Naive B cell (primary cell): Measurements from ENCODE around the gene MFAP2. TPM values are rescaled to one million over a fixed set of nuclear protein-coding genes. Genes with fewer than 3 reads are reported as not detected.
"Not testable (repeated sequence)": the region's sequence is repeated elsewhere in the genome, so short reads cannot be mapped to it uniquely, and the experiment has no call there.

Experiments
- ATAC-seq, 2 donors: fragments of 150-1000 bp; cut with Tn5 transposase; 2 replicates each; pipeline ENCODE4 v1.10.0; 2021; ENCODE audit warnings: low read depth in 2 of 2, mild to moderate bottlenecking in 2 of 2, moderate library complexity in 2 of 2
- DNase-seq: peaks from one replicate; pipeline ENCODE4 v3.0.0; 2022
- H3K27ac Mint-ChIP-seq, 6 donors: one replicate each; pipeline ENCODE4 v1.8.0; 2020 to 2022; ENCODE audit warnings: mild to moderate bottlenecking in 6 of 6, mixed read lengths in 6 of 6, moderate library complexity in 5 of 6, inconsistent platforms in 2 of 6
- H3K27me3 Mint-ChIP-seq, 3 donors: one replicate each; pipeline ENCODE4 v1.8.0; 2021 to 2022; ENCODE audit warnings: mixed read lengths in 3 of 3, mild to moderate bottlenecking in 1 of 3
- H3K36me3 Mint-ChIP-seq, 2 donors: one replicate each; pipeline ENCODE4 v1.8.0; 2020 to 2022; ENCODE audit warnings: mixed read lengths in 2 of 2, inconsistent platforms in 1 of 2, mild to moderate bottlenecking in 1 of 2
- H3K4me1 Mint-ChIP-seq, 3 donors: one replicate each; pipeline ENCODE4 v1.8.0; 2020 to 2022; ENCODE audit warnings: mixed read lengths in 3 of 3, inconsistent platforms in 1 of 3, mild to moderate bottlenecking in 1 of 3, moderate library complexity in 1 of 3
- H3K4me3 Mint-ChIP-seq, 8 donors: one replicate each; pipeline ENCODE4 v1.8.0; 2020 to 2022; ENCODE audit warnings: mild to moderate bottlenecking in 8 of 8, mixed read lengths in 8 of 8, moderate library complexity in 8 of 8, inconsistent platforms in 2 of 8
- H3K9me3 Mint-ChIP-seq, 7 donors: one replicate each; pipeline ENCODE4 v1.8.0; 2020 to 2022; ENCODE audit warnings: mixed read lengths in 7 of 7, mild to moderate bottlenecking in 5 of 7, inconsistent platforms in 2 of 7, moderate library complexity in 1 of 7
- polyA plus RNA-seq, 6 donors: library from polyadenylated mRNA; unstranded; fragments of 300-500 nt; fragmentation: Illumina TruSeq; gene quantifications; one replicate each; pipeline ENCODE4 v1.2.3, GENCODE V29; 2021; ENCODE audit warnings: low read depth in 6 of 6

The MFAP2 gene
- polyA plus RNA-seq, 6 donors from 2014 or later = not detected

DNA sequence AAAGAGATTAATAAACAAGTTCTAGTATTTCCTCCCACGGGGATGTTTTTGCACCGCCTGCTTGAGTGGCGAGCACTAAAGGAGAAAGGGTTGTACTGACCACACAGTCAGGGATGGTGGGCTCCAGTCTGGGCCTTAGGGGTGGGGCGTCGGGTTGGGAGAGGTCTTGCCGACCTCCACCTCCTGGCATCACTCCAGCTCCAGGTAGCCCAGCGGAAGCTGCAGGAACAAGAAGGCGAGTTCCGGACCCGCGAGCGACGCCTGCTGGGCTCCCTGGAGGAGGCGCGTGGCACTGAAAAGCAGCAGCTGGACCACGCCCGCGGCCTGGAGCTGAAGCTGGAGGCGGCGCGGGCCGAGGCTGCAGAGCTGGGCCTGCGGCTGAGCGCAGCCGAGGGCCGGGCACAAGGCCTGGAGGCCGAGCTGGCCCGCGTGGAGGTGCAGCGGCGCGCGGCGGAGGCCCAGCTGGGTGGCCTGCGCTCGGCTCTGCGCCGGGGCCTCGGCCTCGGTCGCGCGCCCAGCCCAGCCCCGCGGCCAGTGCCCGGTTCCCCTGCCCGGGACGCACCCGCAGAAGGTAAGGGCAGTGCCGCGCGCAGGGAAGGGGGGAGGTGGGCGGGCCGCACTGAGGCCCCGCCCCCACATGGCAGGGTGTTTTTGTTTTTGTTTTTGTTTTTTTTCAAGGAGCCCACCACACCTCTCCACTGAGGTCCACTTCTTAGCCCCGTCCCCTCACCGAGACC lies 19.7 kb downstream of the MFAP2 start:
- ATAC-seq (peak; percentile 82 to 88), DNase-seq (peak; percentile 58)
- H3K27ac Mint-ChIP-seq = peak overlapping the region in 3 of 6 donors; percentile 47 to 81 (median 73)
- H3K9me3 Mint-ChIP-seq = no peaks in the 10 kb centered on the region
- peak overlapping the region; percentile 73 to 95 (median 84) for H3K4me3 Mint-ChIP-seq
- no peaks in the 10 kb centered on the region for H3K27me3 Mint-ChIP-seq
- H3K36me3 Mint-ChIP-seq = peaks cover 0 to 9% of the 10 kb centered on the region in 2 donors
- peaks cover 4 to 12% (median 6%) of the 10 kb centered on the region in 3 donors for H3K4me1 Mint-ChIP-seq

DNA sequence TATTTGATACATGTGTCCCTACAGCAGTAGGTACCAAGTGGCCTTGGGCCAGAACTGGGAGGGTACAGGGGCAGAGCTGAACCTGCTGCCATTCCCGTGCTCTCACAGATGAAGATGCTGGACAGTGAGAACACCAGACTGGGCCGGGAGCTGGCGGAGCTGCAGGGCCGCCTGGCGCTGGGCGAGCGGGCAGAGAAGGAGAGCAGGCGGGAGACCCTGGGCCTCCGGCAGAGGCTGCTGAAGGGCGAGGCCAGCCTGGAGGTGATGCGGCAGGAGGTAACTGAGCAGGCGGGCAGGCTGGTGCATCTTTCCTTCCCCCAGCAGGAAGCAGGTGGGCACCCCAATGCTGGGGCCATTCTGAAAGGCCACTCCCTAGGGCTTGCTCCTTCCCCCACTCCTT lies 21.9 kb downstream of the MFAP2 start:
- no peaks in the 10 kb centered on the region for H3K9me3 Mint-ChIP-seq
- H3K36me3 Mint-ChIP-seq = no peaks in the 10 kb centered on the region
- ATAC-seq (no peak), DNase-seq (no peak)
- peak overlapping the region in 2 of 8 donors; percentile 32 to 52 for H3K4me3 Mint-ChIP-seq
- H3K4me1 Mint-ChIP-seq = peaks cover 0 to 12% (median 6%) of the 10 kb centered on the region in 3 donors
- H3K27me3 Mint-ChIP-seq = no peaks in the 10 kb centered on the region
- H3K27ac Mint-ChIP-seq = no peak overlapping the region

DNA sequence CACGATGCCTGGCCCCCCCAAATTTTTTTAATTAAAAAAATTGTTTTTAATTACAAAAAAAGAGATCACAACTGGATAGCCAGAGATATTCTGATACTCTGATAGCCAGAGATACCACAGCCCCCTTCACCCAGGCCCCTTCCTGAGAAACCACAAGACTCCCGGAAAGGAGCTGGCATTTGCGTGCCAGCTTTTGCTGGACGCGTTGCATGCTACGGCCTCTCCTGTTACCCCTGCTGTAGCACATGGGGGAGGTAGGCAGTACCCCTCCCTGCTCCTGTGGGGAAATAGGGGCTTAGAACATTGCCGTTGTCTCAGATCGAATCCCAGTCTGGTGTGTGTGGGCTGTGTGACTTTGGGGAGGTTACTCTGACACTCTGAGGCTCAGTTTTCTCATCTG lies 22.7 kb downstream of the MFAP2 start:
- ATAC-seq = no peak
- Mint-ChIP-seq H3K36me3 (no peaks in the 10 kb centered on the region), H3K27ac (peak overlapping the region in 1 of 6 donors; percentile 28), H3K27me3 (no peaks in the 10 kb centered on the region), H3K4me1 (peaks cover 2 to 15% (median 6%) of the 10 kb centered on the region in 3 donors), H3K9me3 (no peaks in the 10 kb centered on the region), H3K4me3 (no peak overlapping the region)
- no peak for DNase-seq

DNA sequence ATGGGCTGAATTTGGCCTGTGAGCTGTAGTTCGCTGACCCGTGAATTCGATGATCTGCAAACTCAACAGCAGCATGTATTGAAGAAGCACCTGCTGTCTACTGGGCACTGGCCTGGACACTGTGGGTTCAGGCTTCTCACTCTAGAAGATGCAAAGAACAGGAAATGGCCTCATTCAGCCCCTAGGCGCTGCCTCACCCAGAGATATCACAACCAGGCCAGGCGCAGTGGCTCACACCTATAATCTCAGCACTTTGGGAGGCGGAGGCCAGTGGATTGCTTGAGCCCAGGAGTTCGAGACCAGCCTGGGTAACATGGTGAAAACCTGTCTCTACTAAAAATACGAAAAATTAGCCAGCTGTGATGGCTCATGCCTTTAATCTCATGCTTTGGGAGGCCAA lies 23.6 kb downstream of the MFAP2 start:
- ATAC-seq = no peak
- Mint-ChIP-seq H3K36me3 (no peaks in the 10 kb centered on the region), H3K4me1 (peaks cover 4 to 18% (median 10%) of the 10 kb centered on the region in 3 donors), H3K27me3 (no peaks in the 10 kb centered on the region), H3K9me3 (no peaks in the 10 kb centered on the region), H3K27ac (no peak overlapping the region), H3K4me3 (no peak overlapping the region)
- DNase-seq = no peak

DNA sequence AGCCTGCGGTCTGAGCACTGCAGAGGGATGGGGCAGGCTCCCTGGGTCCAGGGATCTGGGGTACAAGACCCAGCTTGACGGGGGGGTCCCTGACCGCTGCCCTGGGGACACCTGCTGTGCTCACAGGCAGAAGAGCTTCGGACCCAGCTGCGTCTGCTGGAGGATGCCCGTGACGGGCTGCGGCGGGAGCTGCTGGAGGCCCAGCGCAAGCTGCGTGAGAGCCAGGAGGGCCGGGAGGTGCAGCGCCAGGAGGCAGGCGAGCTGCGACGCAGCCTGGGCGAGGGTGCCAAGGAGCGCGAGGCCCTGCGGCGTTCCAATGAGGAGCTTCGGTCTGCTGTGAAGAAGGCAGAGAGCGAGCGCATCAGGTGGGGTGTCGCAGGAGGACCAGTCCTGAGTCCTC lies 25.2 kb downstream of the MFAP2 start:
- no peaks in the 10 kb centered on the region for H3K36me3 Mint-ChIP-seq
- H3K4me3 Mint-ChIP-seq = no peak overlapping the region
- no peaks in the 10 kb centered on the region for H3K9me3 Mint-ChIP-seq
- H3K4me1 Mint-ChIP-seq = peaks cover 4 to 12% (median 9%) of the 10 kb centered on the region in 3 donors
- ATAC-seq (no peak), DNase-seq (no peak)
- H3K27ac Mint-ChIP-seq = no peak overlapping the region
- H3K27me3 Mint-ChIP-seq = no peaks in the 10 kb centered on the region

DNA sequence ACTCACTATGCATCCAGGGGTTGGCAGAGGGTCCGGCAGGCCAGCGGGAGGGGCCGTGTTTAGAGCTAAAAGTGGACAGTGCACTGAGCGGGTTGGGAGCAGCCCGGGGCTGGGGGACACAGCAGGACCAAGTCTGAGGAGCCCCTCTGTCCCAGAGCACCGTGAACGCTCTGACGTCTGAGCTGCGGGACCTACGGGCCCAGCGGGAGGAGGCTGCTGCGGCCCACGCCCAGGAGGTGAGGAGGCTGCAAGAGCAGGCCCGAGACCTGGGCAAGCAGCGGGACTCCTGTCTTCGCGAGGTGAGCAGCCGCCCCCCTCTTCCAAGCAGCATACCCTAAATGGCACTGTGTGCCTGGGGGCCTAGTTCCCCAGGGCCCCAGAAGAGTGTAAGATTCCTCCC lies 25.8 kb downstream of the MFAP2 start:
- H3K4me3 Mint-ChIP-seq = no peak overlapping the region
- H3K27ac Mint-ChIP-seq = peak overlapping the region in 1 of 6 donors; percentile 56
- no peaks in the 10 kb centered on the region for H3K27me3 Mint-ChIP-seq
- no peaks in the 10 kb centered on the region for H3K9me3 Mint-ChIP-seq
- peaks cover 4 to 11% (median 8%) of the 10 kb centered on the region in 3 donors for H3K4me1 Mint-ChIP-seq
- ATAC-seq (no peak), DNase-seq (no peak)
- H3K36me3 Mint-ChIP-seq = no peaks in the 10 kb centered on the region

DNA sequence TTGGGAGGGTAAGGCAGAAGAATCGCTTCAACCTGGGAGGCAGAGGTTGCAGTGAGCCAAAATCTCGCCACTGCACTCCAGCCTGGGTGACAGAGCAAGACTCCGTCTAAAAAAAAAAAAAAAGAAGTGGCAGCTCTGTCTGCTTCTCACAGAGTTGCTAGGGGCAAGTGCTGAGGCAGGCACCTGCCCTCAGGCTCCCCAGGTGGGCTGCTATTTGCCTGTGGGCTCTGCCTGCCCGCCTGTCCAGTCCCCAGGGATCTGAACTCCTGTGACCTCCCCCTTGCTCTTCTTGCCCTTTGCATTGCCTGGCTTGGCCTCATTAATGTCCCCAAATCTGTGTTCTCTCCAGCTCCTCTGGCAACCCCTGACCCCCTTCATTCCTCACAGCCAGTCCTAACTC lies 28.0 kb downstream of the MFAP2 start:
- peaks cover 4 to 11% (median 8%) of the 10 kb centered on the region in 3 donors for H3K4me1 Mint-ChIP-seq
- ATAC-seq, H3K36me3 Mint-ChIP-seq, DNase-seq, H3K4me3 Mint-ChIP-seq, H3K27ac Mint-ChIP-seq, H3K9me3 Mint-ChIP-seq, H3K27me3 Mint-ChIP-seq: not testable (repeated sequence)

DNA sequence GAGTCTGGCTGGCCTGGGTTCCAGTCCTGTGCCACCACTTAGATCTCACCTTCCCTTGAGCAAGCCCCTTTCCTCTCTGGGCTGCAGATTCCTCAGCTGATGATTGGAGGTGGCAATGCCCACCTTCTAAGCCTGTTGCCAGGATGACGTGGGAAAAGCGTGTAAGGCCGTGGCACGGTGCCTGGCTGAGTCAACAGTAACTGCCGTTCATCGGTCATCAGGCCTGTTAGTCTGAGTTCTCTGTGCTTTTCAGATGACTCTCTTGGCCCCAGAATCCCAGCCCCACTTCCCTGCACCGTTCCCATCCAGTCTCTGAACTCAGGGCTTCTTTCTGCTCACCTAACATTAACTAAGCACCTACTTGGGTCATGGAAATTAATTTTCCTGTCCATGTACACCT lies 31.4 kb downstream of the MFAP2 start:
- not testable (repeated sequence) for DNase-seq, H3K27me3 Mint-ChIP-seq, H3K9me3 Mint-ChIP-seq, ATAC-seq, H3K27ac Mint-ChIP-seq
- Mint-ChIP-seq H3K4me3 (peak overlapping the region in 1 of 8 donors; percentile 40), H3K4me1 (peaks cover 4 to 15% (median 11%) of the 10 kb centered on the region in 3 donors), H3K36me3 (peaks cover 0 to 10% of the 10 kb centered on the region in 2 donors)

DNA sequence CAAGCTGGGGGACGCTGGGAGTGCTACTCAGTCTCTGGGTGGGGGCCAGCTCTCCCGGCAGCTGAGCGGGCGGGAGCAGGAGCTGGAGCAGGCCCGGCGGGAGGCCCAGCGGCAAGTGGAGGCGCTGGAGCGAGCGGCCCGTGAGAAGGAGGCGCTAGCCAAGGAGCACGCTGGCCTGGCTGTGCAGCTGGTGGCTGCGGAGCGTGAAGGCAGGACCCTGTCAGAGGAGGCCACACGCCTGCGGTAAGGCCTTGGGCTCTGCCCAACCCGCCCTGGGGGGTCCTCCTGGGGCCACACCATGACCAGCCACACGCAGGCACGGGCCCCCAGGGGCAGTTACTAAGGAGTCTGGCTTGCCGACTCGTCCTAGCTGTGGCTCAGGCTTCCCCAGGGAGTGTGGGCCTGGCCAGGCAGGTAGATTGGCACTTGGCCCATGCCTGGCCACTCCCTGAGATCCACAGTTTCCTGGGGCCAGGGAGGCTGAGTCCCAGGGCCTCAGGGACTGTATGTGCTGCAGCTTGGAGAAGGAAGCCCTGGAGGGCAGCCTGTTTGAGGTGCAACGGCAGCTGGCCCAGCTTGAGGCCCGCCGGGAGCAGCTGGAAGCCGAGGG lies 32.0 kb downstream of the MFAP2 start:
- not testable (repeated sequence) for H3K27ac Mint-ChIP-seq, H3K9me3 Mint-ChIP-seq, ATAC-seq, DNase-seq, H3K4me3 Mint-ChIP-seq, H3K27me3 Mint-ChIP-seq
- Mint-ChIP-seq H3K36me3 (peaks cover 0 to 10% of the 10 kb centered on the region in 2 donors), H3K4me1 (peaks cover 4 to 15% (median 11%) of the 10 kb centered on the region in 3 donors)

DNA sequence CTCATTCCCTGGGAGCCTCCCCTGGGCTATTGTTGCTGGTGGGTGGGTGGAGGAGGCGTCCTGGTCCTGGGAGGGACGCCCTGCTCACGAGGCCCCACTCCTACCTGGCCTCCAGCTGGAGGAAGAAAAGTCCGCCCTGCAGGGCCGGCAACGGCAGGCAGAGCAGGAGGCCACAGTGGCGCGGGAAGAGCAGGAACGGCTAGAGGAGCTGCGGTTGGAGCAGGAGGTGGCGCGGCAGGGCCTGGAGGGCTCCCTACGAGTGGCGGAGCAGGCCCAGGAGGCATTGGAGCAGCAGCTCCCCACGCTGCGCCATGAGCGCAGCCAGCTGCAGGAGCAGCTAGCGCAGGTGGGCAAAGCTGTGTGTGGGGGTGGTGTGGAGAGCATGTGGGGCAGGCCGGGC lies 33.8 kb downstream of the MFAP2 start:
- ATAC-seq = no peak
- Mint-ChIP-seq H3K36me3 (peaks cover 0 to 10% of the 10 kb centered on the region in 2 donors), H3K27me3 (no peaks in the 10 kb centered on the region), H3K4me3 (no peak overlapping the region), H3K27ac (no peak overlapping the region), H3K4me1 (peaks cover 0 to 10% (median 2%) of the 10 kb centered on the region in 3 donors), H3K9me3 (no peaks in the 10 kb centered on the region)
- DNase-seq = no peak

DNA sequence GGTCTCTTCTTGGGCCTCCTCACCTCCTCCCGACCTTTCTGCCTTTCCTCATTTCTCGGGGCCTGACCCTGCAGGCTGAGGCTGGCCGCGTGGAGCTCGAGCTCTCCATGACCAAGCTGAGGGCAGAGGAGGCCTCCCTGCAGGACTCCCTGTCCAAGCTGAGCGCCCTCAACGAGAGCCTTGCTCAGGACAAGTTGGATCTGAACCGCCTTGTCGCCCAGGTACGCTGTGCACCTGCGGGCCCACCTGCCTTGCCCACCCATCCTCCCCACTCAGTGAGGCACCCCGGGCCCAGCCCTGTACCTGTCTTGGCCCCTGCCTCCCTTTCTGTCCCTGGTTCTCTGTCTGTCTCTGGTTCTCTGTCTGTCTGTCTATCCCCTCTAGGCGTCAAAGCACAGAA lies 34.2 kb downstream of the MFAP2 start:
- peaks cover 0 to 10% of the 10 kb centered on the region in 2 donors for H3K36me3 Mint-ChIP-seq
- not testable (repeated sequence) for H3K27me3 Mint-ChIP-seq, H3K4me3 Mint-ChIP-seq, H3K4me1 Mint-ChIP-seq, H3K27ac Mint-ChIP-seq, DNase-seq, H3K9me3 Mint-ChIP-seq, ATAC-seq

DNA sequence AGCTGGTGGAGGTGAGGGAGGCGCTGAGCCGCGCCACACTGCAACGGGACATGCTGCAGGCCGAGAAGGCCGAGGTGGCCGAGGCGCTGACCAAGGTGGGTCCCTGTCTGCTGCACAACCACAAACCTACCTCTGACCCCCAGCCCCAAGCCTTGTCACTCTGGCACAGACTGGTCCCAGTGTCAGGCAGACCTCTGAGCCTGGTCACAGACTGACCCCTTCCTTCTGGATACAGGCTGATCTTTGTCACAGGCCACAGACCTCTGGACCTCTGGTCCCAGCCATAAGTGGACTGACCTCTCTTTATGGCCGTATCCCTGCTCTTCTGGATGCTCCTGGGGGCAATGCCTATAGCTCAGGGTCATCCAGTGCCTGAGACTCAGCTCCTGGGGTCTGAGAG lies 34.9 kb downstream of the MFAP2 start:
- ATAC-seq, H3K9me3 Mint-ChIP-seq, H3K4me1 Mint-ChIP-seq, DNase-seq, H3K4me3 Mint-ChIP-seq, H3K27me3 Mint-ChIP-seq, H3K27ac Mint-ChIP-seq: not testable (repeated sequence)
- peaks cover 0 to 10% of the 10 kb centered on the region in 2 donors for H3K36me3 Mint-ChIP-seq

DNA sequence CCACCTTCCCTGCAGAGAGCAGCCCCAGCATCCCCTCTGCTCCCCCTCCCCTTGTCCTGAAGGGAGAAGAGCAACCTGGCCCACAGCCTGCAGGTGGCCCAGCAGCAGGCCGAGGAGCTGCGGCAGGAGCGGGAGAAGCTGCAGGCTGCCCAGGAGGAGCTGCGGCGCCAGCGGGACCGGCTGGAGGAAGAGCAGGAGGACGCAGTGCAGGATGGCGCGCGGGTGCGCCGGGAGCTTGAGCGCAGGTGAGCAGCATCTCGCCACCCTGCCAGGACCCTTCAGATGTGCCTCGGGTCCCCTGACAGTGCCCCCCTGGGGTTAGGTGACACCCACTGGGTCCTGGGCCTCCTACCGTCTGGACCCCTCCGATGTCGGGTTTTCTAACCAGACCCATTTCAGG lies 36.4 kb downstream of the MFAP2 start:
- Mint-ChIP-seq H3K9me3 (no peaks in the 10 kb centered on the region), H3K27ac (no peak overlapping the region)
- ATAC-seq = no peak

More for the DNA sequence above, 36.4 kb downstream of the MFAP2 start:
- DNase-seq = no peak
- H3K27me3 Mint-ChIP-seq = no peaks in the 10 kb centered on the region
- peaks cover 0 to 6% (median 0%) of the 10 kb centered on the region in 3 donors for H3K4me1 Mint-ChIP-seq
- peaks cover 0 to 10% of the 10 kb centered on the region in 2 donors for H3K36me3 Mint-ChIP-seq
- no peak overlapping the region for H3K4me3 Mint-ChIP-seq
